Measurements from ENCODE around the gene TNFRSF14.
A peak's percentile ranks its signal among the peaks of the same experiment; 100 is the strongest.

The TNFRSF14 gene

DNA sequence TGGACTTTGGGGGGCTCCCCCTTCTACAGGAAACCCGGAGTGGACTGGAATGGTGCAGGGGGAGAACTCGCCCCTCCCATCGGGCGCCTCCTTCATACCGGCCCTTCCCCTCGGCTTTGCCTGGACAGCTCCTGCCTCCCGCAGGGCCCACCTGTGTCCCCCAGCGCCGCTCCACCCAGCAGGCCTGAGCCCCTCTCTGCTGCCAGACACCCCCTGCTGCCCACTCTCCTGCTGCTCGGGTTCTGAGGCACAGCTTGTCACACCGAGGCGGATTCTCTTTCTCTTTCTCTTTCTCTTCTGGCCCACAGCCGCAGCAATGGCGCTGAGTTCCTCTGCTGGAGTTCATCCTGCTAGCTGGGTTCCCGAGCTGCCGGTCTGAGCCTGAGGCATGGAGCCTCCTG lies at the start of gene TNFRSF14:
Gene TNFRSF14, plus strand, starts transcription at position 95 of the 401 bp plus-strand sequence. Its CDS starts 294 bp downstream, at position 389.
- peak in 1 of 2 donors; percentile 64 for DNase-seq (ENCODE audit: low read depth in 2 of 2)

DNA sequence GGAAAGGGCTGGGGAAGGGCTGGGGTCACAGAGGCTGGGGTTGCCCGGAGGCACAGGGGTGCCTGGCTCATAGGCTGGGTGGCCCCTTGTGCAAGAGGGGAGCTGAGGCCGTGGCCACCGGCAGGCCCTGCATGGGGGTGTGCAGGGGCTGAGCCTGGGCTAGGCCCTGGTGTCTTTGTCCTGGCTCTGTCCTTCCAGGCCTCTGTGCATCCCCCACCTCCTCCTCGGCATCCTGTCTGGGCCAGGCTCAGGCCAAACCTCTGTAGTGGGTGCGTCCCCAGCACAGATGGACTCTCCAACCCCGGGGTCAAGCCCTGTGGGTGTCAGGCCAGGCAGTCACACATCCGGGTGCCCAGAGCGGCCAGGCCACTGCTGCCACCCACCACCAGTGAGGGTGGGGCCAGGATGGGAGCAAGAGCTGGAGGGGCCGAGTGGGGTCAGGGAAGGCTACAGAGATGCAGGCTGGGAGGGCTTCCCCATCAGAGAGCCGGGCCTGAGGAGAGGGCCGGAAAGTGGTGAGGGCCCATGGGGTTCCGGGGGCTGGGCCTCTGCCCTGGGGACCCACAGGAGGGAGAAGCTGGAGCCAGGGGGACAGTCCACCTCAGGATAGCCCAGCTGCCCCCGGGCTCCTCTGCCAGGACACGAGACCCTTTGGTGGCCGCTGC lies 49.1 kb upstream of the TNFRSF14 start:
- DNase-seq (ENCODE audit: low read depth in 2 of 2), result no peak

DNA sequence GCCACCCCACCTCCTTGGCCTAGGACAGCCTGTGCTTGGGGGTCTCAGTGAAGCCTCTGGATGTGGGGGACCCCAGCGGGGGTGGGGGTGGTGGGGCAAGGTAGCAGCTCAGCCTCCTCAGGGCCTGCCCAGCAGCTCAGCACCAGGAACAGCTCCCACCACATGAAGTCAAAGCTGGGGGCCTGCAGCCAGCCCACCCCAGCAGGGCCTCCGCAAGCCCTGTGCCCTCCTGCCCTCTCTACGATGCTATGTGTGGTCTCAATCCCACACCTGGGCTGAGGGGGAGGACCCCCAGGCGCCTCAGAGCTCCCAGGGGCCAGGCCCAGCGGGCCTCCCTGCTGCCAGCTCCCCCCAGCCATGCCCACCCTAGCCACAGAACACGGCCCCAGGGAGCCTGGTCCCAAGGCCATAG lies 48.4 kb upstream of the TNFRSF14 start:
- no peak for DNase-seq (ENCODE audit: low read depth in 2 of 2)

DNA sequence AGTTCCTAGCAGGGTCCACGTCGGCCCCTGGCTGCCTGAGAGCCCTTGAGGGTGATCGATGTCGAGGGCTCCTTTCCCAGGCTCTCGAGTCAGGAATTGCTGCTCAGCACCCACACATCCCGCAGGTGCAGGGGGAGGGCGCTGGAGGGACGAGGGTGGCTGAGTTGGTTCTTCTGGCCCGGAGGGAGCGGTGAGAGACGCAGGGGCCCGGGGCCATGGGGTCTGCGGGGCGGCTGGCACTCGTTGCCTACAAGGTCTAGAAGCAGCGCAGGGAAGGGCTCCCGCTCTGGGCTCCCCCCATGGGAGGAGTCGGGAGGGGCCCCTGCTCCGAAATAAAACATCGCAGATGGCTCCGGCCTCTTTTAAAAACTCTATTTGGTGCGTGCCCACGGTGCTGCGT lies 48.0 kb upstream of the TNFRSF14 start:
- DNase-seq (ENCODE audit: low read depth in 2 of 2), result no peak

DNA sequence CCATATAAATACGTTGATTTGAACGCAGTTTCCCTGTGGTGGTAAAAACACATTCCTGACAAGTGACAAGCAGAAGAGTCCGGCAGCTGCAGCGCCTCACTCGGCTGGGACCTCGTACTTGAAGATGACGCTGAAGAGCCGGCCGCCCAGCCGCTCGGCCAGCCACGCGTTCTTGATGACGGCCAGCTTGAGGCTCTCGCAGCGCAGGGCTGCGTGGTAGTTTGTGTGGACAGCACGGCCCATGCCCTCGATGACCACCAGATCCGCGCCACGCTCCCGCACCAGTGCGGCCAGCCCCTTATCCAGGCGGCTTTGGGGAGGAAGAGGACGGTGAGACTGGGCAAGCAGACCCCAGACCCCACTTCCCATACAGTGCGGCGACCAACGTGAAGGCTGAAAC lies 47.4 kb upstream of the TNFRSF14 start:
- no peak for DNase-seq (ENCODE audit: low read depth in 2 of 2)

DNA sequence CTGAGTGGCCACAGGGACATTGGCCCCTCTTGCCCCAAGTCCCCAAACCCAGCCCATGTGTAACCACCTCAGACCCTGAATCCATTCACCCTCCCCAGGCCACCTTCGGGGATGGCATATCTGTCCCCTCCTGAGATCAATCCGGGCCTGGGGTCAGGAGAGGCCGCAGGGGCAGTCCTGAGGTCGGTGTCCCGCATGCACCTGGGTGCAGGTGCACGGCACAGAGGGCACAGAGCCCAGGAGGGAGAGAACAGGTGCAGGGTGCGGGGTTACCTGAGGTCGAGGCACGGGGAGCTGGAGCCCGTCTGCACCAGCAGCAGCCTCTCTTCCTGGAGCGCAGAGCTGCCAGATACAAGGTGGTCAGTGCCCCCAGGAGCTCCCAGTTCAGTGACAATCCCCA lies 46.6 kb upstream of the TNFRSF14 start:
- DNase-seq (ENCODE audit: low read depth in 2 of 2), result no peak

DNA sequence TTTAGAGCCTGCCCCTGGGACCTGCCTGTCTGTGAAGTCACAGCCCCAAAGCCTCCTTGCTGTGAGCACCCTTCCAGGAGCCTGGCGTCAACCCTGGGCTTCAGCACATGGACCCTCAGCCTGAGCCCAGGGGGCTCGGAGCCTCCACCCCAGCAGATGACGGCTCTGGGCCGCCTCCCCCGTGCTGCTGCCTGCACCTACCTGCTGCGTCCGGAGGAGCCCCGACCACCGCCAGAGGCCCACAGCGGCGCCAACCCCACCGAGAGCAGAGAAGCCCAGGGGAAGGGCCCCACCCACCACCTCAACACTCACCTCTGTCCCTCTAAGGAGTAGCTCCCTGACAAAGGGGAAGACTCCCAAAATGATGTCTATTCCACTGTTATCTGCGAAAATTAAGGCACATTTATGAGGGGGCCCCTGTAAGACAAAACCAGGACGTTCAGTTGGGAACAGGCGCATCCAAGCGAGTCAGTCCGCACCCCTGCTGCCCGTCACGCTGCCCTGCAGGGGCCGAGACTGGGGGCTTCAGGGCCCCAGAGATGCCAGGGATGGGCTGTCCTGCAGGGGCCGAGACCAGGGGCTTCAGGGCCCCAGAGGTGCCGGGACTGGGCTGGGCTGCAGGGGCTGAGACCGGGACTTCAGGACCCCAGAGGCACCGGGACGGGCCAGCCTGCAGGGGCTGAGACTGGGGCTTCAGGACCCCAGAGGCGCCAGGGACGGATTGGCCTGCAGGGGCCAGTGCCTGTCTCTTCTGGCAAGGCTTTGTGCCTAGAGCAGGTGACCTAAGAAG lies 45.6 kb upstream of the TNFRSF14 start:
- no peak for DNase-seq (ENCODE audit: low read depth in 2 of 2)

DNA sequence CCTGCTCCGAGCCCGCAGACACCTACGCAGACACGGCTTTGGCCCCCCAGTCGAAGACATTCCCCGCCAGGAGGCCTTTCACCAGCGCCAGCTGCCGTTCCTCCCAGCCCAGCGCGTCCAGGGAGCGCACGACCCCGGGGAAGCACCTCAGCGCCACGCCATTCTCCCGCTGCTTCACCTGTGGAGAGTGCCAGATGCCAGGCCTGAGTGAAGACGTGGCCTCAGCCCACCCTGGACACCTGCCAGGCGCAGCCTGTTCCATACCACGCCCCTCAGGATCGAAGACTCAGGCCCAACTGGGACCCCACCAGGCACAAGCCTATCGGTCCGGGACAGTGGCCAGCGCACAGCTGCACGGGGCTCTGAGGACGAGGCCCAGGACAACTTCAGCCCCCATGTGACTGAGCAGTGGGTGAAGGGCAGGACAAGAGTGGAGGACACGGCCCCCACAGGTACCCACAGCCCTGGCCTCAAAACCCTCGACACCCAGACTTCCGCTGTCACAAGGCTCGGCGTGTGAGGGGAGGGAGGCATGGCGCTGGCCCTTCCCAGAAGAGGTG lies 43.2 kb upstream of the TNFRSF14 start:
- DNase-seq (ENCODE audit: low read depth in 2 of 2), result no peak

DNA sequence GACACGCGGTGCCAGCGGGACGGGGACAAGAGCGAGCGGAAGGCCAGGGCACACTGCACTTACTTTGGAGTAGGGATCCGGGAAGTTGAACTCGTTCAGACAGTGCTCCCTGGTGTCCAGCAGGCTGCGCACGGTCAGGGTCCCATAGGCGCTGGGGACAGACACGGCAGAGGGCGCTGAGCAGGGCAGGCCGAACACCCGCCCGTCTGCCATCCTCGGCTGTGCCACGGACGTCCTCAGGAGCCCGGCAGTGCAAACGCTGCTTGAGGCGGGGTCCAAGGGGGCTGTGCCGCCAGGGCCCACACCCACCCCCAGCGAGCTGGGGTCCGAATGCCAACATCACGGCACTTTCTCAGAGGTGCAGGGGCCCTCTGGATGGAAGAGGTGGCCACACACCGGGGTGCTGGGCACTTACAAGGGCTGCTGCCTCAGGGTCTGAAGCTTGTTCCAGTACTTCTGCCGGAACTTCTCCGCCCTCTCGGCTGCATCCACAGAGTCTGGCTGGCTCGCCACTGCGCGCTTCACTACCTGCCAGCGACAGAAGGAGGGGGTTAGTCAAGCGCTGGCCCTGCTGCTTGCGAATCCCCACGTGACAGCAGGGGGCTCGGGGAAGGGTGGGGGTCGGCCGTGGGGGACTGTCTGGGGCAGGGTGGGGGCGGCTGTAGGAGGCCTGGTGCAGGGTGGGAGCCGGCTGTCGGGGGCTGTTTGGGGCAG lies 42.1 kb upstream of the TNFRSF14 start:
- DNase-seq (ENCODE audit: low read depth in 2 of 2), result no peak

DNA sequence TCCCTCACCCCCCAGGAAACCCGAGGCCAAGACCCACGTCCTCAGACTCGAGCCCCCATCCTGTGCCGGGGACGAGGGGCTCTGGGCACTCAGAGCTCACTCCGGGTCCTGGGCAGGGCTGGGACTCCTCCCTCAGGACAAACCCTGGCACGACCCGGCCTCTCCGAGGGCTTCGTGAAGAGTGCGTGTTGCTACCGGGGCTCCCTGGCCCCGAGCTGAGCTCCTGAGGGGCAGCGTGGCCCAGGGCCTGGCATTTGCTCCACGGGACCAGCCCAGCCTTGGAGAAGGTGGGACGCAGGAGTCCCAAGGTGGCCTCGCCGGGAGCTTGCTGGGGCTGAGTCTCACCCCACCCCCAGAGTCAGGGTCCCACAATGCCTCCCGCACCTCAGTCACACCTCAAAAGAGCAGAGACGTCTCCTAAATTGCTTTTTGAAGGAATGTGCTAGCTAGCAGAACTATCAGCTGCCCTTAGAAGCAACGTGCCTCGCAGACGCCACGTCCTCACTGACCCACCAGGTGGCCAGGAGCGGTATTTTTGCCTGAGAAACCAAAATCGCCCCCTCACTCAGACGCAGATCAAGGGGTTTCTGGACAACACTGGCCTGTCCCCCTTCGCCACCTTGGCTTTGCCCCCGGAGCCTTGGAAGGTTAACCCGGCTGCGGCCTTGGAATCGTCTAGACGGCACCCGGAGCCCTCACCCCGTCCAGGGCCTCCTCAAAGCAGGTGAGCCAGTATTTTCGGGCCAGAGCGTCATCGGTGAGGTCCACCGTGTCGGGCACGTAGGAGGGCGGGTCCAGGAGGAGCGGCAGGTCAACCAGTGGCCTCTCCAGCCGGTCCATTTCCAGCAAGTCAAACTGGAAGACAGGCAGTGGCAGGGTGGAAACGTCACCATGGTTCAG lies 41.1 kb upstream of the TNFRSF14 start:
- no peak for DNase-seq (ENCODE audit: low read depth in 2 of 2)

DNA sequence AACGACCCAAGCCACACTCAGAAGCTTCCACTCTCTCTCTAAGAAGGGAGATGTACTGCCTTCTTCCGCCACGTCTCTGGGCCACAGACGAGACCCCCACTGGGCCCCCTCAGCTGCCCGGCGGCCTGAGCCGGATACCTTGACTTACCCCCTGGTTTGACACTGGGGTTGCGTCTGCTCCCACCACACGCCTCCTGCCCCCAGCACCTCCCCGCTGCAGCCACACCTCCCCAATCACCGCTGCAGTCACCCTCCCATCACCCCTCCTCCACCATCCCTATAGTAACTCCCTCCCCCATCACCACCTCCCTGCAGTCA lies 40.4 kb upstream of the TNFRSF14 start:
- no peak for DNase-seq (ENCODE audit: low read depth in 2 of 2)

DNA sequence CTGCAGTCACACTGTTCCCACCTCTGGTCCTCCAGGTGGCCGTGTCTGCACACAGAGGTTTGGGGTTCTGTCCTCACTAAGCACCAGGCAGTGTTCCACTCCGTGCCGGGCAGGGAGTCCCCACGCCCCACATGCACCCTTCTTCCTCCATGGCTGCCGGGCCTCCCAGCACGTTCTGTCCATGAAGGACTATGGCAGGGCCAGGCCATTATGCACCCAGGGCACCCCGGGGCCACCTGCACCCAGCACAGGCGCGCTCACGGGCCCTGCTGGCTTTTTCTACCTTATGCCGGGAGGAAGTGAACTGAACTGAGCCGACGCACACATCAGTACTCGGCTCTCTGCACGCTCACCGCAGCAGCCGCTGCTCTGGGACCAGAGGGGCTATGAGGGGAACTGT lies 40.0 kb upstream of the TNFRSF14 start:
- DNase-seq (ENCODE audit: low read depth in 2 of 2), result no peak

DNA sequence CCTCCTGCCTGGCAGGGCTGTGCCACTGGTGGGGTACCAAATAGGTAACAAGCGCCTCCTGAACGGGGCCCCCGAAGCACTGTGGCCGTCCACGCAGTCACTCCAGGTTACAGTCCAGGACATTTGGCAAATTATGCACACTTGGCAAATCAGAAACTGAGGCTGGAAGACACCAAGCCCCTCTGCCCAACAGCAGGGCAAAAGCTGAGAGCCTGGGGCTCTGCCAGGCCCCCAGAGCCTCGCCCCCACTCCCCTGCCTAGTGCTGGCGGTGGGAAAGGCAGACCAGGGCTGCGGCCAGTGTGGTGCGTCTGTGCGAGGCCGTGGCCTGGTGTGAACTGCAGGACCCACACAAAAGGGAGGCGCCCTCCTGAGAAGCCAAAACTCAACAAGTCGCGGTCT lies 39.2 kb upstream of the TNFRSF14 start:
- DNase-seq (ENCODE audit: low read depth in 2 of 2), result no peak

DNA sequence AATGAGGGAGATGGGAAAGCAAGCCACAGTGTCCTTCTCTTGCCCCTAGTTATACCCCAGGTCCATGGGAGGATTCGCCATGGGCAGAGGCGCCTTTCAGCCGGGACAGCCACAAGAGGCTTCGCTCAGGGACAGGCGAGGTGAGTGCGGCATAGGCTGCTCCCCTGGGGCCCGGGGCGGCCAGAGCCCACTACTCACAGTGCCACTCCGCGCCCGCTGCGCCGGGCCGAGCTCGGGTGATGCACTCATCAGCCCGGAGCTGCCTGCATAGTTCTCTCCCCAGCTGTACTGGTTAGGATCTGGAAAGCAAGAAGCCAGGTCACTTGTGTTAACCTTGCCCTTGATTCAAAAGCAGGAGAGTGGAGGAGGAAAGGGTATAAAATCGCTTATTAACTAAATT lies 38.2 kb upstream of the TNFRSF14 start:
- DNase-seq (ENCODE audit: low read depth in 2 of 2), result no peak

DNA sequence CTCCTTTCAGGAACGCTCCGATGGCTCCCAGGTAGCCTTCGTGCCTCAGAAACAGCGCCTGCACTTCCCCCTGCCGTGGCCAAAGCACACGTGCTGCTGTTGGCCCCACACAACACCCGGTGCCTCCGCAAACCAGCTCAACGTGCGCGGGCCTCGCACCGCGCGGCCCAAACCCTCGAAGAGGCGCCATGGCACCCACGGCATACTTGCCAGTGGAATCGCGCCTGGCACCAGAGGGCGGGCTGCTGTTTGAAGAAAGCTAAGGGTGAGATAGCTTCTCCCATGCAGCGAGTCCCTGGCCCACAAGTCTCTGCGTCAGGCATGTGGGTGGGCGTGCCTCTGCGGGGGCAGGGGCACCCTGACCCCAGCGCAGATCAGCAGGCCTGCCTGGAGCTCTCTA lies 37.6 kb upstream of the TNFRSF14 start:
- DNase-seq (ENCODE audit: low read depth in 2 of 2), result no peak

DNA sequence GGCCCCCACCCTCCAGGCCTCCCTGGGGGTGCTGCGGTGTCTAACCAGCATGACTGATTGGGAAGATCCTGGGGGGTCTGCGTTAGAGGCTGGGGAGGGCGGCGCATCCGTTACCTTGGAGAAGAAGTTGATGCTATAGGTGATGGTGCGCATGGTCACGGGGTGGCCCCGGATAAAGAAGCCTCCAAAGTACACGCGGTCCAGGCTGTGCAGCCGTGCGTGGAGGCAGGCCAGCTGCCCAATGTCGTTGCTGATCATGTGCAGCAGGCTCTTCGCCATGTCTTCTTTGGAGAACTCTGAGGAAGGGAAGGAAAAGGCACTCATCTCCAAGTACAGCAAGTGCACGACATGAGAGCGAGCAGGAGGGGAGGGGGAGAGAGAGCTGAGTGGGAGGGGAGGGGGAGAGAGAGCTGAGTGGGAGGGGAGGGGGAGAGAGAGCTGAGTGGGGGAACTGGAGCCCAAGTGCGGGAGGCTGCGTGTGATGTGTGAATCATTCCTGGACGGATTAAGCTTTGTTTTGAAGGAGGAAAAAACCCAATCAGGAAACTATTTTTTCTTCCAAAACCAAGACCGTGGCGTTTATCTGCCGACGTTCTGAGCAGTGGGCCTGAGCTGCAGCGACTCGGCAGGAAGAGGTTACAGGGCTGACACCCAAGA lies 37.0 kb upstream of the TNFRSF14 start:
- DNase-seq (ENCODE audit: low read depth in 2 of 2), result no peak

DNA sequence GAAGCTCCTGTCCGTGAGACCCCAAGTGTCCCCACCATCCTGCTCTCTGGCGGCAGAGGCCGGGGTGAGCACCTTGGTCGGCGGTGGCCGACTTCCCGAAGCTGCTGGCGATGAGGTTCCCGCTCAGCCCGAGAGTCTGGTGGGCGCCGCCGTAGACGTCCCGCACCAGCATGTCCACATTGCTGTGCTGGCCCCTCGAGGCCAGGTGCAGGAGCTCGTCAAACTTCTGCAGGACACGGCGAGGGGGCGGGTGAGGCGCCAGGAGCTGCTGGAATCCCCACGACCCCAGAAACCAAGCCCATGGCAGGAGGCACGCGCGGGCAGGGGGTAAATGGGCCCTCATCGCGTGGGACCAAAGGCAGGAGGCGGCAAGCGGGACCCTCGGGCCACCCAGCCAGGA lies 36.4 kb upstream of the TNFRSF14 start:
- DNase-seq (ENCODE audit: low read depth in 2 of 2), result no peak

DNA sequence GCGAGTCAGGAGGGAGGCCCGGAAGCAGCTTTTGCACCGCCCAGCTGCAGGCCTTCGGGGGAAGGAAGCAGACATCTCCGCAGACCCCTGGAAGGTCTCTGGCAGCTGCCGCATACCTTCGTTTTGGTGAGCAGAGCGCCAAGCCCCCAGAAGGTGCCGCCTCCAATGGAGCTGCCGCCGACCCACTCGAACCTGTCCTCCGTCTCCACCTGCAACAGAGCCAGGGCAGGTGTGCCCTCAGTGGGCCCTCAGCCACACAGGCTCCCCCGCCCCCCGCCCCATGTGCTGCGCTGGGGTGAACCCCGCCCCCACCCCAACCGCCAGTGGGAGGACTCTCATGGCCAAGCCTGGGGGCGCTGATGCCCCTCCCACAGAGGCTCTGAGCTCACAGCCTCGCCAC lies 36.0 kb upstream of the TNFRSF14 start:
- DNase-seq (ENCODE audit: low read depth in 2 of 2), result no peak

DNA sequence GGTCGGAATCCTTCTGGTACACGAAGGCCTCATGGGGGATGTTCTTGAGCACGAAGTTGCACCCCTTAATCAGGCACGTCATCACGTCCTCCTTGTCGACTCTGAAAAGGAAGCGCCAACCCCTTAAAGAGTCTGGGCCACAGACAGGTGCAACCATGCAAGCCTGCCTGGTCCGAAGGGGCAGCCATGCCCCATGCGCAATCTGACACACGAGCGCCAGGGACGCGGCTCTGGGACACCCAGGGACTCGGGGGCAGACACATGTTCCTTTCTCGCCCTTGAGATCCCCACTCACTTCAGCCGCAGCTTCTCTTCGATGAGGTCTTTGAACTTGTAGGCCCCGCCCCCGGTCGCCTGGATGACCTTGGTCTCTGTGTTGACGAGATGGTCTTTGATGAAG lies 35.4 kb upstream of the TNFRSF14 start:
- no peak for DNase-seq (ENCODE audit: low read depth in 2 of 2)

DNA sequence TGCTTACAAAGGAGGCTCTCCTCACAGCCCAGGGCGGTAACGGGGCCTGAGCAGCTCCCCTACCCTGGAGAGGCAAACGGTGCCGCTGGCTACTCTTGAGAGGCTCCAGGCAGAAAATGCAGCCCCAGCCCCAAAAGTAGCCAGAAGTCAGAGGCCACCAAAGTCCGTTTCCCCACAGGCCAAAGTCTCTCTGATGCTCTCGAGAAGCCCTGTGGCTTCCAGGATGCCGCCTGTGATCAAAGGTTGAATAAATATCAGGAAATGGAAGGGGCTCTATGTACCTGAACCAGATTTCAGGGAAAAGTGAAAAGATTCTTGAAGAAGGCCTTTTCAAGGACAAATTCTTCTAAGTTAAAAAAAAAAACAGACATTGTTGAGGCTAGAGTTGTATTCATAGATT lies 33.9 kb upstream of the TNFRSF14 start:
- no peak for DNase-seq (ENCODE audit: low read depth in 2 of 2)

All from activated CD8-positive, alpha-beta memory T cell treated with anti-CD3 and anti-CD28 coated beads for 4 hours (primary cell).